HEK293 (cell line): Measurements from ENCODE around the gene LAMTOR4.
A peak's percentile ranks its signal among the peaks of the same experiment; 100 is the strongest.

ENCODE experiments used
- KLF16 ChIP-seq: fragments of 450-650 bp; formaldehyde crosslinking; IDR thresholded peaks from 2 replicates; pipeline ENCODE4 v1.5.1; 2017; ENCODE audit warnings: missing biosample characterization, missing genetic modification characterization
- ZNF138 ChIP-seq: fragments of 450-650 bp; formaldehyde crosslinking; IDR thresholded peaks from 2 replicates; pipeline ENCODE4 v1.5.1; 2016; ENCODE audit warnings: missing biosample characterization, missing genetic modification characterization, borderline replicate concordance
- ZNF274 ChIP-seq, 2 experiments: fragments of 200-500 bp in 1 of 2; fragments of 450-650 bp in 1 of 2; sonication (Bioruptor generic) in 1 of 2; formaldehyde crosslinking in 1 of 2; IDR thresholded peaks; 2 replicates each; pipeline versions ENCODE4 v1.5.1 to v1.6.1; 2014 to 2016; ENCODE audit warnings: borderline replicate concordance in 1 of 2, inconsistent platforms in 1 of 2, low read length in 1 of 2, missing biosample characterization in 1 of 2, missing genetic modification characterization in 1 of 2
- ZNF292 ChIP-seq: fragments of 450-650 bp; formaldehyde crosslinking; IDR thresholded peaks from 2 replicates; pipeline ENCODE4 v1.5.1; 2016; ENCODE audit warnings: low read depth, missing biosample characterization, missing genetic modification characterization, borderline replicate concordance
- ZNF324 ChIP-seq: fragments of 450-650 bp; formaldehyde crosslinking; IDR thresholded peaks from 2 replicates; pipeline ENCODE4 v1.5.1; 2016; ENCODE audit warnings: missing biosample characterization, missing genetic modification characterization
- ZNF558 ChIP-seq: fragments of 450-650 bp; formaldehyde crosslinking; IDR thresholded peaks from 2 replicates; pipeline ENCODE4 v1.5.1; 2016; ENCODE audit warnings: missing biosample characterization, missing genetic modification characterization
- ZNF791 ChIP-seq: fragments of 450-650 bp; formaldehyde crosslinking; IDR thresholded peaks from 2 replicates; pipeline ENCODE4 v1.5.1; 2016; ENCODE audit warnings: missing biosample characterization, missing genetic modification characterization
- ZNF830 ChIP-seq: fragments of 450-650 bp; IDR thresholded peaks from 2 replicates; pipeline ENCODE4 v1.5.0; 2018; ENCODE audit warnings: missing biosample characterization, missing genetic modification characterization, low read depth, mild to moderate bottlenecking, moderate library complexity
- TF ChIP-seq, protein P1 (sequence below): fragments of 450-650 bp; formaldehyde crosslinking; IDR thresholded peaks from 2 replicates; pipeline ENCODE4 v1.5.1; 2016; ENCODE audit warnings: missing biosample characterization, missing genetic modification characterization

DNA sequence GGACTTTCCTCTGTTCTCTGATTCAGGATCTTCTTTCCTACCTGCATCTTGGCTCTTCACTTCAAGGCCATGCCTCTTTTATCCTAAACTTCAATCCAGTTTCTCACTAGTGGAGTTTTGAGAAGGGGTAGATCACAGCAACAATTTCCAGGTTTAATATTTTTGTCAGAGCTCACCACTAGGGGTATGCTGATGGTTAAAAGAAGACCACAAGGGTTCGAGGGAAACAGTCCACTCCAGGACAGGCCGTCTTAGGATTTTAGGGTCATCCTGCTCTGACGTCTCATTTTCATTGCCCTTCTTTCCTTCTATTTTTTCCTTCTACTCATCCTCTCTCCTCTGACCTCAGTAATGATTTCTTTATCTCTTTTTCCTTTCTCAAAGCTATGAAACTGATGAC, 40.3 kb downstream of the LAMTOR4 start:
- no peak for TF ChIP-seq ZNF138
- no peak for TF ChIP-seq ZNF791 (tag by site-specific recombination)
- no peak for TF ChIP-seq ZNF274 (IDR thresholded peaks at IDR 0.05; ENCODE audit: low read length)
- TF ChIP-seq ZNF274 (tag by site-specific recombination; IDR thresholded peaks at IDR 0.05; ENCODE audit: borderline replicate concordance) = no peak
- TF ChIP-seq ZNF558 (tag by site-specific recombination) = no peak
- TF ChIP-seq ZNF830 = no peak
- no peak for TF ChIP-seq ZNF324 (tag by site-specific recombination)
- TF ChIP-seq, protein P1, sequence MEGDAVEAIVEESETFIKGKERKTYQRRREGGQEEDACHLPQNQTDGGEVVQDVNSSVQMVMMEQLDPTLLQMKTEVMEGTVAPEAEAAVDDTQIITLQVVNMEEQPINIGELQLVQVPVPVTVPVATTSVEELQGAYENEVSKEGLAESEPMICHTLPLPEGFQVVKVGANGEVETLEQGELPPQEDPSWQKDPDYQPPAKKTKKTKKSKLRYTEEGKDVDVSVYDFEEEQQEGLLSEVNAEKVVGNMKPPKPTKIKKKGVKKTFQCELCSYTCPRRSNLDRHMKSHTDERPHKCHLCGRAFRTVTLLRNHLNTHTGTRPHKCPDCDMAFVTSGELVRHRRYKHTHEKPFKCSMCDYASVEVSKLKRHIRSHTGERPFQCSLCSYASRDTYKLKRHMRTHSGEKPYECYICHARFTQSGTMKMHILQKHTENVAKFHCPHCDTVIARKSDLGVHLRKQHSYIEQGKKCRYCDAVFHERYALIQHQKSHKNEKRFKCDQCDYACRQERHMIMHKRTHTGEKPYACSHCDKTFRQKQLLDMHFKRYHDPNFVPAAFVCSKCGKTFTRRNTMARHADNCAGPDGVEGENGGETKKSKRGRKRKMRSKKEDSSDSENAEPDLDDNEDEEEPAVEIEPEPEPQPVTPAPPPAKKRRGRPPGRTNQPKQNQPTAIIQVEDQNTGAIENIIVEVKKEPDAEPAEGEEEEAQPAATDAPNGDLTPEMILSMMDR (tag by site-specific recombination) = peak; percentile 12; the same call in 1 of the 2 replicates
- TF ChIP-seq ZNF292 (tag by site-specific recombination) = no peak
- no peak for TF ChIP-seq KLF16
